ENCODE results near the gene CTDSP2.

Gene CTDSP2

GRCh38 chr12:57813111-57813970 lies 33.2 kb downstream of the CTDSP2 start:
- DNase-seq: no peak

- no peak for DNase-seq
Observed at GRCh38 chr12:57811028-57811755, 35.3 kb downstream of the CTDSP2 start.

GRCh38 chr12:57810450-57810849 lies 36.1 kb downstream of the CTDSP2 start:
- no peak for DNase-seq

GRCh38 chr12:57809425-57809824 lies 37.1 kb downstream of the CTDSP2 start:
- DNase-seq: no peak

- DNase-seq: no peak
Observed at GRCh38 chr12:57808351-57808750, 38.2 kb downstream of the CTDSP2 start.

- no peak for DNase-seq
Observed at GRCh38 chr12:57807285-57807684, 39.2 kb downstream of the CTDSP2 start.

- no peak for DNase-seq
Observed at GRCh38 chr12:57806677-57807076, 39.9 kb downstream of the CTDSP2 start.

GRCh38 chr12:57803319-57803893 lies 43.1 kb downstream of the CTDSP2 start:
- DNase-seq: no peak

GRCh38 chr12:57802607-57803006 lies 43.9 kb downstream of the CTDSP2 start:
- DNase-seq: no peak

GRCh38 chr12:57800965-57801364 lies 45.6 kb downstream of the CTDSP2 start:
- no peak for DNase-seq

- DNase-seq: no peak
Observed at GRCh38 chr12:57797933-57798332, 48.6 kb downstream of the CTDSP2 start.

- DNase-seq: no peak
Observed at GRCh38 chr12:57796996-57797395, 49.5 kb downstream of the CTDSP2 start.

GRCh38 chr12:57795354-57795753 lies 51.2 kb downstream of the CTDSP2 start:
- no peak for DNase-seq

GRCh38 chr12:57793920-57794319 lies 52.6 kb downstream of the CTDSP2 start:
- DNase-seq: no peak

- DNase-seq: no peak
Observed at GRCh38 chr12:57783861-57784260, 62.7 kb downstream of the CTDSP2 start.

- DNase-seq: no peak
Observed at GRCh38 chr12:57783466-57783801, 63.1 kb downstream of the CTDSP2 start.

- DNase-seq: peak; percentile 80
Observed at GRCh38 chr12:57782608-57783465, 63.7 kb downstream of the CTDSP2 start, which contains the start of gene TSFM. TSFM (plus strand) TSS chr12:57782787; CDS start chr12:57782802, 15 bp downstream.

GRCh38 chr12:57782243-57782607 lies 64.3 kb downstream of the CTDSP2 start:
- DNase-seq: no peak

- no peak for DNase-seq
Observed at GRCh38 chr12:57781801-57782200, 64.7 kb downstream of the CTDSP2 start.

GRCh38 chr12:57781244-57781643 lies 65.3 kb downstream of the CTDSP2 start:
- no peak for DNase-seq

- DNase-seq: no peak
Observed at GRCh38 chr12:57780284-57780897, 66.1 kb downstream of the CTDSP2 start.

GRCh38 chr12:57779736-57780135 lies 66.8 kb downstream of the CTDSP2 start:
- DNase-seq: no peak

GRCh38 chr12:57777911-57778310 lies 68.6 kb downstream of the CTDSP2 start:
- DNase-seq: no peak

Measured in NK-92 treated with Interleukin-12 subunit alpha and Interleukin-12 subunit beta, amount 100 ng/mL, for 24 hours (cell line).